OCI-LY7 (cell line): ENCODE data around the gene ATXN7L2. TPM values are rescaled to one million over a fixed set of nuclear protein-coding genes. Genes with fewer than 3 reads are reported as not detected.
A peak's percentile ranks its signal among the peaks of the same experiment; 100 is the strongest.

Source experiments
- BruUV-seq: library from RNA; stranded (reverse); fragments of 400-500 nt; replicated peaks from 2 replicates; lab custom pipeline; 2021; lab: Mats Ljungman, UMichigan
- CTCF ChIA-PET: fragments of 300-600 bp; sonication (Branson Sonifier 250); formaldehyde crosslinking; loops from one replicate; lab custom pipeline; 2022; ENCODE audit warnings: antibody characterized with exemption; ENCODE audit not compliant: unreplicated experiment; lab: Charles Lee
- POLR2A ChIA-PET: fragments of 300-600 bp; sonication (Branson Sonifier 250); formaldehyde crosslinking; loops from one replicate; lab custom pipeline; 2022; ENCODE audit warnings: antibody characterized with exemption; lab: Charles Lee
- DNase-seq: peaks from one replicate; pipeline ENCODE4 v3.0.0-alpha.2; 2015; ENCODE audit warnings: low spot score
- H2AFZ ChIP-seq: fragments of 200-600 bp; sonication (generic), shearing (Covaris generic); 2 replicates; pipeline ENCODE4 v1.6.1; 2014; ENCODE audit warnings: mild to moderate bottlenecking, antibody characterized with exemption, low read length, moderate library complexity
- H3K27ac ChIP-seq: fragments of 200-600 bp; sonication (generic); 2 replicates; pipeline ENCODE4 v1.5.1; 2014; ENCODE audit warnings: mixed run types, low read depth, mild to moderate bottlenecking, moderate library complexity, low read length, inconsistent platforms; ENCODE audit not compliant: poor library complexity, severe bottlenecking
- H3K36me3 ChIP-seq: fragments of 200-600 bp; sonication (generic); 2 replicates; pipeline ENCODE4 v1.6.1; 2014; ENCODE audit warnings: mild to moderate bottlenecking, antibody characterized with exemption, low read length, moderate library complexity, mixed read lengths; ENCODE audit not compliant: insufficient read depth
- H3K4me1 ChIP-seq: fragments of 200-600 bp; sonication (generic); 2 replicates; pipeline ENCODE4 v1.5.1; 2014; ENCODE audit warnings: mild to moderate bottlenecking, low read length; ENCODE audit not compliant: insufficient read depth, poor library complexity, severe bottlenecking
- H3K4me2 ChIP-seq: fragments of 200-600 bp; sonication (generic); 2 replicates; pipeline ENCODE4 v1.6.1; 2014; ENCODE audit warnings: mild to moderate bottlenecking, low read length
- H3K4me3 ChIP-seq: fragments of 200-600 bp; sonication (generic); 2 replicates; pipeline ENCODE4 v1.5.1; 2014; ENCODE audit warnings: mild to moderate bottlenecking, low read depth, low read length; ENCODE audit not compliant: poor library complexity, severe bottlenecking
- H3K79me2 ChIP-seq: fragments of 200-600 bp; sonication (generic); 2 replicates; pipeline ENCODE4 v1.6.1; 2016; ENCODE audit warnings: low read depth, mild to moderate bottlenecking, low read length, moderate library complexity, mixed read lengths; ENCODE audit not compliant: insufficient read depth
- H3K9me2 ChIP-seq: fragments of 200-600 bp; sonication (generic); 2 replicates; pipeline ENCODE4 v1.6.1; 2016; ENCODE audit warnings: mild to moderate bottlenecking, low read length, mixed read lengths; ENCODE audit not compliant: insufficient read depth
- H3K9me3 ChIP-seq: fragments of 200-600 bp; sonication (generic); 2 replicates; pipeline ENCODE4 v1.6.1; 2014; ENCODE audit warnings: mild to moderate bottlenecking, mixed run types, low read length, mixed read lengths
- H4K20me1 ChIP-seq: fragments of 200-600 bp; sonication (generic); 2 replicates; pipeline ENCODE4 v1.6.1; 2014; ENCODE audit warnings: mild to moderate bottlenecking, antibody characterized with exemption, low read length, moderate library complexity, mixed read lengths; ENCODE audit not compliant: insufficient read depth
- EZH2phosphoT487 ChIP-seq: fragments of 200-600 bp; sonication (generic); IDR thresholded peaks from 2 replicates; pipeline ENCODE4 v1.6.1; 2018; ENCODE audit warnings: low read depth, borderline replicate concordance, mild to moderate bottlenecking, mixed run types, antibody characterized with exemption, low read length, moderate library complexity, mixed read lengths
- intact Hi-C: fragments of 100-400 bp; cut with micrococcal nuclease; formaldehyde crosslinking; loops from one replicate; pipeline ENCODE4 v1.10.0; 2022; ENCODE audit not compliant: unreplicated experiment
- total RNA-seq, 2 experiments: library from RNA; depleted of rRNA in 1 of 2; stranded (reverse); fragments of >200 nt in 1 of 2; shearing (Covaris generic) in 1 of 2; gene quantifications; 2 replicates each; pipeline ENCODE4 v1.2.3, GENCODE V29; 2014 to 2022
- TF ChIP-seq, protein P1 (sequence below): fragments of 200-600 bp; sonication (generic); conservative IDR thresholded peaks from 2 replicates; pipeline ENCODE4 v1.5.1; 2014; ENCODE audit warnings: mild to moderate bottlenecking, antibody characterized with exemption, low read length, moderate library complexity, mixed read lengths

The ATXN7L2 gene
- total RNA-seq, 2 experiments from 2014 or later = 6.5 to 8.2 TPM

GRCh38 chr1:109498161-109498801 is 14.6 kb downstream of the ATXN7L2 start:
- no peak overlapping the region for H3K4me2 ChIP-seq
- H3K9me3 ChIP-seq = no peaks in the 10 kb centered on the region
- ChIA-PET POLR2A (interaction anchor here (0.7 kb wide), 1 partner anchor 55 kb away, joined by 3 read pairs; no protein-coding TSS in a partner anchor), CTCF (interaction anchor here (1.8 kb wide), 1 partner anchor 34 kb away, joined by 10 read pairs; no protein-coding TSS in a partner anchor)
- no TSS peak for BruUV-seq
- peak; percentile 29 for DNase-seq
- no peak for TF ChIP-seq EZH2phosphoT487
- TF ChIP-seq, protein P1, sequence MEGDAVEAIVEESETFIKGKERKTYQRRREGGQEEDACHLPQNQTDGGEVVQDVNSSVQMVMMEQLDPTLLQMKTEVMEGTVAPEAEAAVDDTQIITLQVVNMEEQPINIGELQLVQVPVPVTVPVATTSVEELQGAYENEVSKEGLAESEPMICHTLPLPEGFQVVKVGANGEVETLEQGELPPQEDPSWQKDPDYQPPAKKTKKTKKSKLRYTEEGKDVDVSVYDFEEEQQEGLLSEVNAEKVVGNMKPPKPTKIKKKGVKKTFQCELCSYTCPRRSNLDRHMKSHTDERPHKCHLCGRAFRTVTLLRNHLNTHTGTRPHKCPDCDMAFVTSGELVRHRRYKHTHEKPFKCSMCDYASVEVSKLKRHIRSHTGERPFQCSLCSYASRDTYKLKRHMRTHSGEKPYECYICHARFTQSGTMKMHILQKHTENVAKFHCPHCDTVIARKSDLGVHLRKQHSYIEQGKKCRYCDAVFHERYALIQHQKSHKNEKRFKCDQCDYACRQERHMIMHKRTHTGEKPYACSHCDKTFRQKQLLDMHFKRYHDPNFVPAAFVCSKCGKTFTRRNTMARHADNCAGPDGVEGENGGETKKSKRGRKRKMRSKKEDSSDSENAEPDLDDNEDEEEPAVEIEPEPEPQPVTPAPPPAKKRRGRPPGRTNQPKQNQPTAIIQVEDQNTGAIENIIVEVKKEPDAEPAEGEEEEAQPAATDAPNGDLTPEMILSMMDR = peak; percentile 66
- peaks cover 41% of the 10 kb centered on the region; the same call in 1 of the 2 replicates for H3K36me3 ChIP-seq
- H4K20me1 ChIP-seq = no peaks in the 10 kb centered on the region
- no peak overlapping the region for H3K27ac ChIP-seq
- intact Hi-C loops = loop anchor here (1.0 kb wide), 1 partner anchor 34 kb away; no protein-coding TSS in a partner anchor
- no peaks in the 10 kb centered on the region for H3K9me2 ChIP-seq
- peaks cover 7% of the 10 kb centered on the region; the same call in 1 of the 2 replicates for H3K79me2 ChIP-seq
- peaks cover 13% of the 10 kb centered on the region for H3K4me1 ChIP-seq
- no peak overlapping the region for H3K4me3 ChIP-seq
- no peak overlapping the region for H2AFZ ChIP-seq

DNA sequence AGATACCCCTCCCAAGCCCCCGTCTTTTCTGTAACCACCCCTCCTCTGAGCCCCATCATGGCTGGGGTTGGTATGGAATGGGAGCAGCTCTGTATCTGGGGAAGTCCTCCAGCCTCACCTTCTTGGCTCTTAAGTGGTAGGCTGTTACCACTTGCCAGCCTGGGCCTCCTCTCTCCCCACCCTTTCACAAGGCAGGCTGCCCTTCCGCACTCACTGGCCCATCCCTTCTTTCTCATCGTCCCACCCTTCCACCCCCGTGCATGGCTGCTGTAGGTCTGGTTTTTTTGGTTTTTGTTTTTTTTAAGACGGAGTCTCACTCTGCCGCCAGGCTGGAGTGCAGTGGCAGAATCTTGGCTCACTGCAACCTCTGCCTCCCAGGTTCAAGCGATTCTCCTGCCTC is 15.4 kb downstream of the ATXN7L2 start:
- Histone ChIP-seq H3K36me3 (peaks cover 41% of the 10 kb centered on the region; the same call in 1 of the 2 replicates), H4K20me1 (no peaks in the 10 kb centered on the region), H3K27ac (no peak overlapping the region), H3K79me2 (peaks cover 7% of the 10 kb centered on the region; the same call in 1 of the 2 replicates), H2AFZ (no peak overlapping the region), H3K9me3 (no peaks in the 10 kb centered on the region), H3K4me3 (no peak overlapping the region), H3K4me1 (peaks cover 8% of the 10 kb centered on the region), H3K4me2 (no peak overlapping the region), H3K9me2 (no peaks in the 10 kb centered on the region)
- TF ChIP-seq EZH2phosphoT487 = no peak
- TF ChIP-seq, protein P1 = no peak
- ChIA-PET POLR2A (interaction anchor here (0.7 kb wide), 1 partner anchor 55 kb away, joined by 3 read pairs; no protein-coding TSS in a partner anchor), CTCF (no interaction called here)
- no TSS peak for BruUV-seq
- intact Hi-C loops = no loop called here
- no peak for DNase-seq
